K562 (cell line): Measurements from ENCODE around the gene SLC39A3. TPM values are rescaled to one million over a fixed set of nuclear protein-coding genes. Genes with fewer than 3 reads are reported as not detected.

Source experiments
- CCNT2 ChIP-seq: IDR thresholded peaks from 2 replicates; pipeline ENCODE4 v1.6.1; 2011; ENCODE audit warnings: borderline replicate concordance, low read depth, mild to moderate bottlenecking, moderate library complexity, mixed read lengths, low read length; ENCODE audit not compliant: insufficient read length; ENCODE audit errors: extremely low read depth
- E4F1 ChIP-seq: fragments of 250-450 bp; sonication (Bioruptor Pico); IDR thresholded peaks from 2 replicates; pipeline ENCODE4 v1.5.0; 2021; ENCODE audit warnings: mild to moderate bottlenecking, borderline replicate concordance
- FOS ChIP-seq: IDR thresholded peaks from 3 replicates; pipeline ENCODE4 v1.6.1; 2011; ENCODE audit not compliant: insufficient read length; ENCODE audit errors: extremely low read depth
- FOXA3 ChIP-seq, 2 experiments: fragments of 450-650 bp in 1 of 2; sonication (generic) in 1 of 2; formaldehyde crosslinking; IDR thresholded peaks in 1 of 2; conservative IDR thresholded peaks in 1 of 2; 2 replicates each; pipeline versions ENCODE4 v1.4.0 to v1.8.0; 2020 to 2022; ENCODE audit warnings: mild to moderate bottlenecking in 2 of 2, missing genetic modification reagents in 1 of 2
- MECOM ChIP-seq: fragments of 250-450 bp; sonication (Bioruptor Pico); IDR thresholded peaks from 2 replicates; pipeline ENCODE4 v1.8.0; 2022; ENCODE audit warnings: inconsistent platforms
- NONO ChIP-seq, 2 experiments: fragments of 200-400 bp in 1 of 2; fragments of 450-650 bp in 1 of 2; formaldehyde crosslinking in 1 of 2; IDR thresholded peaks; 2 replicates each; pipeline ENCODE4 v1.6.1; 2017; ENCODE audit warnings: low read depth in 2 of 2, mild to moderate bottlenecking in 2 of 2, moderate library complexity in 2 of 2, low read length in 1 of 2
- RFX7 ChIP-seq: fragments of 250-450 bp; sonication (Bioruptor Pico); IDR thresholded peaks from 2 replicates; pipeline ENCODE4 v1.5.1; 2021; ENCODE audit warnings: mild to moderate bottlenecking
- RNF219 ChIP-seq: fragments of 250-450 bp; sonication (Bioruptor Pico); IDR thresholded peaks from 2 replicates; pipeline ENCODE4 v1.5.0; 2022; ENCODE audit warnings: mild to moderate bottlenecking
- SIN3A ChIP-seq, 2 experiments: fragments of 150-350 bp in 1 of 2; IDR thresholded peaks; 2 replicates each; pipeline ENCODE4 v1.6.1; 2011 to 2016; ENCODE audit warnings: borderline replicate concordance in 2 of 2, low read depth in 2 of 2, low read length in 2 of 2, mild to moderate bottlenecking in 2 of 2, moderate library complexity in 2 of 2; ENCODE audit not compliant: control insufficient read depth in 1 of 2
- SMC3 ChIP-seq: conservative IDR thresholded peaks from 2 replicates; pipeline ENCODE4 v1.6.1; 2011; ENCODE audit warnings: low read depth, low read length, improper control_type of control experiment; ENCODE audit not compliant: insufficient read depth
- SRSF7 ChIP-seq: fragments of 200-400 bp; formaldehyde crosslinking; optimal IDR thresholded peaks from 2 replicates; pipeline ENCODE3; 2017; ENCODE audit warnings: mild to moderate bottlenecking, low read depth, low read length
- ZBTB1 ChIP-seq: sonication (generic); formaldehyde crosslinking; IDR thresholded peaks from 2 replicates; pipeline ENCODE4 v1.8.1; 2023; ENCODE audit warnings: missing genetic modification reagents, low read depth, mild to moderate bottlenecking, borderline replicate concordance
- ZC3H4 ChIP-seq: sonication (generic); formaldehyde crosslinking; IDR thresholded peaks from 2 replicates; pipeline ENCODE4 v1.9.0; 2021; ENCODE audit warnings: missing genetic modification reagents, borderline replicate concordance
- ZKSCAN8 ChIP-seq: fragments of 200-800 bp; sonication (Bioruptor generic); IDR thresholded peaks from 2 replicates; pipeline ENCODE4 v1.6.1; 2016; ENCODE audit warnings: missing genetic modification characterization, missing compliant biosample characterization
- ZNF184 ChIP-seq: sonication (generic); formaldehyde crosslinking; IDR thresholded peaks from 2 replicates; pipeline ENCODE4 v1.5.0; 2020; ENCODE audit warnings: missing genetic modification reagents
- ZNF699 ChIP-seq: fragments of 250-450 bp; sonication (Bioruptor Pico); IDR thresholded peaks from 2 replicates; pipeline ENCODE4 v1.8.0; 2021; ENCODE audit warnings: mild to moderate bottlenecking, moderate library complexity; ENCODE audit not compliant: insufficient replicate concordance
- polyA plus RNA-seq, 8 experiments: library from polyadenylated mRNA; depleted of rRNA in 4 of 8; stranded (reverse) in 5 of 8; unstranded in 3 of 8; fragments of >200 nt; fragmentation: Nextera tagmentation in 2 of 8; fragmentation: Illumina TruSeq in 1 of 8; extraction: Ambion mirVana in 2 of 8; extraction: Trizol in 1 of 8; gene quantifications; 2 replicates each; pipeline versions ENCODE4 v1.2.1 to v1.2.3, GENCODE V29; 2011 to 2014; ENCODE audit warnings: inconsistent platforms in 1 of 8, missing spikeins in 1 of 8
- total RNA-seq, 7 experiments: library from RNA; depleted of rRNA in 6 of 7; stranded (reverse); fragments of >200 nt in 6 of 7; fragmentation: Illumina TruSeq in 2 of 7; extraction: Trizol in 2 of 7; gene quantifications; 2 replicates each; pipeline versions ENCODE4 v1.2.1 to v1.2.3, GENCODE V29; 2011 to 2021; ENCODE audit warnings: low replicate concordance in 1 of 7

Gene SLC39A3
- total and polyA plus RNA-seq, 9 of the 15 experiments (the other 6 are each of a cell fraction or from before 2014, with no cell fraction given): 2.3 to 215 (median 127) TPM

GRCh38 chr19:2739602-2740313, at the start of gene SLC39A3 (continued):
- no peak for TF ChIP-seq ZNF184
- no peak; the same call in 1 of the 2 replicates for TF ChIP-seq SMC3
- no peak for TF ChIP-seq E4F1
- peak; percentile 93 for TF ChIP-seq FOS
- no peak for TF ChIP-seq RFX7
- TF ChIP-seq ZNF699 (CRISPR knock-in tag): no peak
- no peak for TF ChIP-seq ZC3H4
- peak; percentile 97 to 98 for TF ChIP-seq SIN3A (IDR thresholded peaks at IDR 0.05; ENCODE audit: borderline replicate concordance in 2 of 2, control insufficient read depth in 1 of 2, low read depth in 2 of 2, low read length in 2 of 2)
- no peak for TF ChIP-seq RNF219 (CRISPR knock-in tag)
- peak; percentile 80; the same call in 1 of the 2 replicates for TF ChIP-seq MECOM
- TF ChIP-seq ZKSCAN8 (CRISPR knock-in tag): peak; percentile 100
- TF ChIP-seq FOXA3 (CRISPR knock-in tag; conservative IDR thresholded peaks at IDR 0.05 in 1 of 2, IDR thresholded peaks at IDR 0.05 in 1 of 2): 0 out of 4 replicates have a peak, but pooled peaks of 1 of the 2 experiments have one; percentile 1
- peak; percentile 58 for TF ChIP-seq CCNT2
- TF ChIP-seq ZBTB1 (CRISPR knock-in tag): peak; percentile 85
- peak in 1 of 2 experiments; percentile 52; a peak in 2 of 4 replicates for TF ChIP-seq NONO (IDR thresholded peaks at IDR 0.05; ENCODE audit: low read depth in 2 of 2, low read length in 1 of 2)
- no peak for TF ChIP-seq SRSF7
